Amygdala (tissue), 56 donors: ENCODE measurements around the gene FANCE.

Source experiments
- DNase-seq, 56 donors: peaks; one replicate each; lab custom pipeline; 2025; lab: John Stamatoyannopoulos, UW

Gene FANCE, protein sequence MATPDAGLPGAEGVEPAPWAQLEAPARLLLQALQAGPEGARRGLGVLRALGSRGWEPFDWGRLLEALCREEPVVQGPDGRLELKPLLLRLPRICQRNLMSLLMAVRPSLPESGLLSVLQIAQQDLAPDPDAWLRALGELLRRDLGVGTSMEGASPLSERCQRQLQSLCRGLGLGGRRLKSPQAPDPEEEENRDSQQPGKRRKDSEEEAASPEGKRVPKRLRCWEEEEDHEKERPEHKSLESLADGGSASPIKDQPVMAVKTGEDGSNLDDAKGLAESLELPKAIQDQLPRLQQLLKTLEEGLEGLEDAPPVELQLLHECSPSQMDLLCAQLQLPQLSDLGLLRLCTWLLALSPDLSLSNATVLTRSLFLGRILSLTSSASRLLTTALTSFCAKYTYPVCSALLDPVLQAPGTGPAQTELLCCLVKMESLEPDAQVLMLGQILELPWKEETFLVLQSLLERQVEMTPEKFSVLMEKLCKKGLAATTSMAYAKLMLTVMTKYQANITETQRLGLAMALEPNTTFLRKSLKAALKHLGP

GRCh38 chr6:35452183-35453090 lies at the start of gene FANCE:
Gene FANCE, plus strand, starts transcription at chr6:35452338. Its CDS starts 208 bp downstream, at chr6:35452546.
- DNase-seq, result peak in 55 of 56 donors; percentile 50 to 95 (median 81)

GRCh38 chr6:35402856-35403191 lies 49.3 kb upstream of the FANCE start:
- no peak for DNase-seq

DNA sequence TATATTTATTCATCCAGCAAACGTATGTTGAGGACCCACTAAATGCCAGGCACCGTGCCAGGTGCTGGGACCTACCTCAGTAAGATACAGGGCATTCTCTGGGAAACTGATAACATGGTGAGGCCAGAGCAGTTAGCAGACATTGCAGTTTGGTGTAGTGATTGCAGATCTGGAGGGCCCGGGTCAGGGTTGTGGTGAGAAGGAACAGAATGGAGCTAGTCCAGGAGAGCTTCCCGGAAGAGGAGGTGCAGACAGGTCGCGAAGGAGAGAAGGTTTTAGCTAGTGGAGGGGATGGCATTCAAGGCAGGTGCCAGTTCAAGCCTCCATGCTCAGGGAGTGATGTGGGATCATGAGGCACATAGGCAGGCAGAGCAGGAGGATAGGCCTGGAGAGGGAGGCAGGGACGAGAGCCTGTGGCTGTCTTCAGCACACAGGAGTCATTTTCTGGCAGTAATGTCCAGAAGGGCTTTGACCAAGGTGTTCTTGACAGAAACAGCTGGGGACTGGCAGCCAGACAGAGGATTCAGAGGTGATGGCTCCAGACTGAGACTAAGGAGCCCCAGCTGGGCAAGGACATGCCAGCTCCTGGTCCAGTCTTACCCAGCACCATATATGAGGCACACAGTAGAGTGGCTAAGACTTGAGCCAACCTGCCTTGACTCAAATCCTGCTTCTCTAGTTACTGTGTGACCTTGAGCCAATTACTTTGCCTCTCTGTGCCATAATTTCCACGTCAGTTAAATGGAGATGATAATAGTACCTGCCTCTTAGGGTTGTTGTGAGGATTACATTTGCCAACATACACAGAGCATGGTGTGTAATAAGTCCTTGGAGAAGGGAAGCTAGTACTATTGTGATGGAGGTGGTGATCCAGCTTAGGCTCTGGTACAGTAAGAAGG lies 48.3 kb upstream of the FANCE start:
- no peak for DNase-seq

DNA sequence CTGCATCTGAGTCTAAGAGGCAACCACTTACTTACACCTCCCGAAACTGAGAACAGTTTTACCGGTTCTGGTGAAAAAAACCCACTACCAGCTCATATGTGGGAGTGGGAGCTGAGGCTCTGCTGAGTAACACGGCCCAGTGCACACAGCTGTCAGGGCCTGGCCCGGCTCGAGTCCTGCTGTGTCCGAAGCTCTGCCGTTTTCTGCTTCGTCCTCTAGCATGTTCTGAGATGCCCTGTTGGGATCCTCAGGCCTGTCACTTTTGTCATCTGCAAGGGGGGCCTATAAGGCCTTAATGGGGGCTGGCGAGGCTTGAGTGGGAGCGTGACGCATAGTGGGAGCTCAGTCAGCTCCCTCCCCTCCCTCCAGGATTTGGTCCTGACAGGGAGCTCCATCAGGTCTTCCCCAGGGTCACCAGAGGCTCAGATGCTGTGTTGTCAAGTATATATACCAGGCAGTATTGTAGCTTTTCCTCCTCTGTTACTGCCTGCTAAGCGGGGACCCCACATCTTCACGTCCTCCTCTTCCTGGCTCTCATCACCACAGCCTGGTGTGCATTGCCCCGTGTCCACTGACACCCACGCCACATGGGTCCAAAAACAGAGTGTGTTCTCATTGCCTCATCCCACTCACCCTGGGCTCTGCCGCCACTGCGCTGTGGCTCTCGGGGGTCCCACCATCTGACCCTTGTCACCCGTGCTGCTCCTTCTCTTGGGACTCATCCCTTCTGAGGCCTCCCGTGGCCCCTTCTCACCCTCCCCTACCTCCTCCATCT lies 45.2 kb upstream of the FANCE start:
- DNase-seq, result no peak

DNA sequence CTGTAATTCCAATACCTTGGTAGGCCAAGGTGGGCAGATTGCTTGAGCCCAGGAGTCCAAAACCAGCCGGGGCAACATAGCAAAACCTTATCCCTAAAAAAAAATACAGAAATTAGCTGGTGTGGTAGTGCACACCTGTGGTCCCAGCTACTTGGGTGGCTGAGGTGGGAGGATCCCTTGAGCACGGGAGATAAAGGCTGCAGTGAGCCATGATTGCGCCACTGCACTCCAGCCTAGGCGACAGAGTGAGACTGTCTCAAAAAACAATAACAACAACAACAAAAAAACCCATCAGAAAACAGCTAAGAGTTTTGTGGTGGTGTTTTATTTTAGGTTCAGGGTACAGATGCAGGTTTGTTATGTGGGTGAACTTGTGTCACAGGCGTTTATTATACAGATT lies 42.9 kb upstream of the FANCE start:
- DNase-seq, result no peak

DNA sequence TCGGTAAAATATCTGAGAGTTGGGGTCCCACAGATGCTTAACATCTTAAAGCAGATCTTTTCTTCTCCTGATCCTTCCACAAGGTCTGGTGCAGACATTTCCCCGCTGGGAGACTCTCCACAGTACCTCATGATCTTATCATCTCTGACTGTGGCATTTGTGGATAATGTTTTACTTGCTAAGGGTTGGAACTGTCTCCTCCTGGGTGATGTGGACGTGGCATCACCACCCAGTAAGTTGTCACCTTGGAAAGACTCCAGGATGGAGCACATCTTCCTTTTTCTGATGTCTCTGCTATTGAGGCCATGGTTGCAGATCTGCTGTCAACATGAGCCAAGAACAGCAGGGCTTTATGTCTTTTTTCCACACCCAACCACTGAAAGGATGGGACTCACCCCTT lies 42.0 kb upstream of the FANCE start:
- no peak for DNase-seq

DNA sequence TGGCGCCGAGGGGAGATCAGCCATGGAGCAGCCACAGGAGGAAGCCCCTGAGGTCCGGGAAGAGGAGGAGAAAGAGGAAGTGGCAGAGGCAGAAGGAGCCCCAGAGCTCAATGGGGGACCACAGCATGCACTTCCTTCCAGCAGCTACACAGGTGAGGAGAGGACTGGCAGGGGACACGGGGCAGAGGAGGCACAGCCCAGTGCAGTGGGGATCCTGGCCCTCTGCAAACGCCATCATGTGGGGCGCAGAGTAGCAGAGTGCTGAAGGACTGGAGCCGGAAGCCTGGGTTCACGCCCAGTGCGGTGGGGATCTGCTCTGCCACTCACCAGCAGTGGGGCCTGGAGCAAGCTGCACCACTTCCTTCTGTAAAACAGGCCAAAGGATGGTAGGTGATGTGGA lies 41.1 kb upstream of the FANCE start:
- no peak for DNase-seq

GRCh38 chr6:35412102-35412501 lies 40.0 kb upstream of the FANCE start:
- DNase-seq, result no peak

GRCh38 chr6:35413911-35414310 lies 38.2 kb upstream of the FANCE start:
- DNase-seq, result peak in 4 of 56 donors; percentile 7 to 15 (median 10)

DNA sequence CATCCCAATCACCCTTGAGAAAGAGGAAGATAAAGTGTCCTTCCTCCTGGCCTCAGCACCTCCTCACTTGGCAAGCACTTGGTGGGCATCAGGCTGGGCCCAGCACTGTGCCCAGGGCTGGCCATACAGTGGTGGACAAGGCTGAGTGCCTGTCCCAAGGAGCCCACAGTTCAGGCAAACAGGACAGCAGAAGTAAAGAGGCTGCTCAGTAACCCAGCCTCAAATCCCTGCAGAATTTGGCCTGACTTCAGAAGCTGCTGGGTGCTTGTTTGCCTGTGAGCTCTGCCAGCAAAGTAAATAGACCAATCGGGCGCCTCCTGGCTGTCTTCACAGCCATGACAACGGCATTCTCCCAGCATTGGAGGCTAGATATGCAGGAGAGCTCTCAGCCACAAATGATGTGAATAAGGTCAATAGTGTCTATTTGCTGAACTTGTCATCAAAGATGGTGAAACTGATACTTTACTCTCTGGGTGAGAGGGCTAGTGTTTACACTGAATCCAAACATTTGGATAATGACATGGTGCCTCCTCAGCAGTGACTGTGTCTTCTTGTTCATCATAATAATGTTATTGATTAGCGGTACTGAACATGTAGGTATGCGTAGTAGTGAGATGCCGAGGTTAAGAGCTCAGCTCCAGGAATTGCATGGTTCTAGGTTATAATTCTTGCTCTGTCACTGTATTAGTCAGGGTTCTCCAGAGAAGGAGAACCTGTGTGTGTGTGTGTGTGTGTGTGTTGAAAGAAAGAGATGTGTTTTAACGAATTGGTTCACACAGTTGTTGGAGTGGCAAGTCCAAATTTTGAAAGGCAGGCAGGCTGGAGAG lies 36.9 kb upstream of the FANCE start:
- peak in 53 of 56 donors; percentile 26 to 95 (median 75) for DNase-seq

GRCh38 chr6:35417979-35418661 lies 34.0 kb upstream of the FANCE start:
- peak in 32 of 56 donors; percentile 7 to 70 (median 38) for DNase-seq

GRCh38 chr6:35419417-35419816 lies 32.7 kb upstream of the FANCE start:
- no peak for DNase-seq

- DNase-seq, result no peak
These were observed 32.2 kb upstream of the FANCE start for GRCh38 chr6:35419961-35420360.

DNA sequence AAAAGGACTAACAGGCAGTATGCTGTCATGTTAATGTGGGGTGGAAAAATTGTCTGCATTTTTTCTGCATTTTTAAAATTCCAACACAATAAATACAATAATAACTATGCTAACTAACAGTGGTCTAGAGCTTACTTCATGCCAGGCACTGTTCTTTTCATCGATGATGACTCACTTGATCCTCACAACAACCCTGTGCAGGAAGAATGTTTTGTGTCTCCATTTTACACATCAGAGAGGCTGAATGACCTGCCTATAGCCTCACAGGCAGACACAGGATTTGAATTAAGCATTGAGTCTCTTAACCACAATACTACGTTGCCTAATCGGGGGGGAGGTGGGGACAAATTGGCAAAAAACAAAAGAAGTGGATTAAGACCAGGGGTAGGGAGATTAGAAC lies 26.9 kb upstream of the FANCE start:
- no peak for DNase-seq

DNA sequence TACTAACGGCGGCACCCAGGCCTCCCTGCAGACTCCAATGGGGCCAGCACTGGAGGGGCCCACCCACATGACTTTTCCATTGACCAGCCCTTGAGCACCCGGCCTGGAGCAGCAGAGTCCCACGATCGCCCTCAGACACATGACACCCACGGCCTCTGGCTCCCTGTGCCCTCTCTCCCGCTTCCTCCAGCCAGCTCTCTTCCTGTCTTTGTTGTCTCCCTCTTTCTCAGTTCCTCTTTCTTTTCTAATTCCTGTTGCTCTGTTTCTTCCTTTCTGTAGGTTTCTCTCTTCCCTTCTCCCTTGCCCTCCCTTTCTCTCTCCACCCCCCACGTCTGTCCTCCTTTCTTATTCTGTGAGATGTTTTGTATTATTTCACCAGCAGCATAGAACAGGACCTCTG lies 26.1 kb upstream of the FANCE start:
- DNase-seq, result peak in 2 of 56 donors; percentile 10 to 23

- no peak for DNase-seq
These were observed 24.7 kb upstream of the FANCE start for GRCh38 chr6:35427435-35427834.

DNA sequence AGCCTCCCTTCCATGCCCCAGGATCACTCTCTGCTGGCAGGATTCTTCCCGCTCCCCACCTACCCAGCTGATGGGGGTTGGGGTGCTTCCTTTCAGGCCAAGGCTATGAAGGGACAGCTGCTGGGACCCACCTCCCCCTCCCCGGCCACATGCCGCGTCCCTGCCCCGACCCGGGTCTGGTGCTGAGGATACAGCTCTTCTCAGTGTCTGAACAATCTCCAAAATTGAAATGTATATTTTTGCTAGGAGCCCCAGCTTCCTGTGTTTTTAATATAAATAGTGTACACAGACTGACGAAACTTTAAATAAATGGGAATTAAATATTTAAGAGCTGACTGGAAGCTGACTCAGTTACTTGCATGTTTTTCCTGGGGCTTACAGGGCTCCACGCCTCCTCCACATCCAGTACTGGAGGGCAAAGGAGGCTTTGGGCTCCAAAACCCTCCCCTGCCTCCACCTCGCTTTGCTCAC lies 24.3 kb upstream of the FANCE start:
- no peak for DNase-seq
